ENCODE measurements around the gene MALAT1. TPM values are rescaled to one million over a fixed set of nuclear protein-coding genes. Genes with fewer than 3 reads are reported as not detected.
A peak's percentile ranks its signal among the peaks of the same experiment; 100 is the strongest.

Gene MALAT1
- total and polyA plus RNA-seq, 2 of the 13 experiments (the other 11 are each of a cell fraction or from before 2014, with no cell fraction given) = 143 to 1,237 TPM

DNA sequence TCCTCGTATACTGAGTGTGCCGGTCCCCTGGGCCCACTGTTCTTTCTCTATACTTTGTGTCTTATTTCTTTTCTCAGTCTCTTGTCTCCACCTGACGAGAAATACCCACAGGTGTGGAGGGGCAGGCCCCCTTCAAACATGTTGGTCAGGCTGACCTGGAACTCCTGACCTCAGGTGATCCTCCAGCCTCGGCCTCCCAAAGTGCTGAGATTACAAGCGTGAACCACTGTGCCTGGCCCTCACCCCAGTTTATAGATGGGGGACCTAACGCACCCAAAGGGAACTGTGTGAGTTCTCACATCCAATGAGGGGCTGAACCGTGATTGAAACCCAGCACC is 24.8 kb downstream of the MALAT1 start (continued):
- TF ChIP-seq, protein P1, sequence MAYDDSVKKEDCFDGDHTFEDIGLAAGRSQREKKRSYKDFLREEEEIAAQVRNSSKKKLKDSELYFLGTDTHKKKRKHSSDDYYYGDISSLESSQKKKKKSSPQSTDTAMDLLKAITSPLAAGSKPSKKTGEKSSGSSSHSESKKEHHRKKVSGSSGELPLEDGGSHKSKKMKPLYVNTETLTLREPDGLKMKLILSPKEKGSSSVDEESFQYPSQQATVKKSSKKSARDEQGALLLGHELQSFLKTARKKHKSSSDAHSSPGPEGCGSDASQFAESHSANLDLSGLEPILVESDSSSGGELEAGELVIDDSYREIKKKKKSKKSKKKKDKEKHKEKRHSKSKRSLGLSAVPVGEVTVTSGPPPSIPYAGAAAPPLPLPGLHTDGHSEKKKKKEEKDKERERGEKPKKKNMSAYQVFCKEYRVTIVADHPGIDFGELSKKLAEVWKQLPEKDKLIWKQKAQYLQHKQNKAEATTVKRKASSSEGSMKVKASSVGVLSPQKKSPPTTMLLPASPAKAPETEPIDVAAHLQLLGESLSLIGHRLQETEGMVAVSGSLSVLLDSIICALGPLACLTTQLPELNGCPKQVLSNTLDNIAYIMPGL (CRISPR knock-in tag; IDR thresholded peaks at IDR 0.05; ENCODE audit: borderline replicate concordance in 1 of 2, low read depth in 1 of 2) = 0 out of 4 replicates have a peak, but pooled peaks of 1 of the 2 experiments have one; percentile 1
- TF ChIP-seq ZNF441 (CRISPR knock-in tag; IDR thresholded peaks at IDR 0.05; ENCODE audit: borderline replicate concordance) = peak; percentile 3; the same call in 1 of the 2 replicates

DNA sequence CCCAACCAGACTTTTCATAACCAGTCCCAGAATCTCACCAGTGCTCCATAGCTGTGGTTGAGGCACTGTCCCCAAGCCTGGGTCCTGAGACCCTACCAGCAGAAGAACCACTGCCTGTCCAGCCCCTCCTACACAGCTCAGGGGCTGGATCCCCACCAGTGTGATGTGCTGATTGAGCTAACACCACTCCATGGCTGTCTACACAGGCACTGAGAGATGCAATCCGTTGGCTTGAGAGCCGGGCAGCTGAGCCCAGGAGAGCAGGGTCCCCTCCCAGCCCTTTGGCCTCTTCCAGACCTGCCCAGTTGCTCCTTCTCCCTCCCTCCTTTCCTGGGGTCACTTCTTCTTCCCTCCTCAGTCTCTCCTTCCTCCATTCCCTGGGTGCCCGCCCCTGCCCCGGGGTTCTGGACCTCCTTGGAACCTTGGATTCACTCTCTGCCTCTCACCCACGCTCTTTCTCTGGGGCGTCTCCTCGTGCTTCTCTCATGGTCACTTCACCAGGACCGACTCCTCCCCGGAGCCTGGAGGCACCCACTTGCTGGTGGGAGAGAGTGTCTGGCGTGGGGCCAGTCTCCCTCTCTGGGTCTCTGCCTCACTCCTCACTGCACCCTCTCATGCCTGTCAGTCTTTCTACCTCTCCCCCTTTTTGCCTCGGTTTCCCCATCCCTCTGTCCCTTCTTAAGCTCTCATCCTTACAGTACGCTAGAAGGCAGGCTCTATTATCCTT is 25.3 kb downstream of the MALAT1 start:
- Histone ChIP-seq H3K4me1 (ENCODE audit: insufficient read depth, low read length) (peaks cover 64% of the 10 kb centered on the region), H3K79me2 (ENCODE audit: insufficient read depth, low read length) (peaks cover 17% of the 10 kb centered on the region), H3K27ac (ENCODE audit: extremely low read length, insufficient read depth, low read length) (peak overlapping the region; percentile 37), H3K27me3 (ENCODE audit: control insufficient read depth in 1 of 2, insufficient read depth in 2 of 2, low read length in 2 of 2) (no peaks in the 10 kb centered on the region; a peak in 1 of 5 replicates), H2AFZ (ENCODE audit: low read length) (no peak overlapping the region), H3K36me3 (replicated peaks in 1 of 2; ENCODE audit: control insufficient read depth in 1 of 2, insufficient read depth in 2 of 2, low read length in 2 of 2) (peaks cover 0 to 1% of the 10 kb centered on the region in 2 experiments; a peak in 1 of 5 replicates), H3K4me3 (replicated peaks in 1 of 3; ENCODE audit: insufficient read depth in 1 of 3, low read depth in 2 of 3, low read length in 3 of 3) (peak overlapping the region; percentile 60 to 77 (median 63)), H4K20me1 (ENCODE audit: insufficient read depth, low read length) (no peaks in the 10 kb centered on the region), H3K9ac (ENCODE audit: insufficient read depth, low read depth, low read length) (peak overlapping the region; percentile 65), H3K4me2 (ENCODE audit: low read depth, low read length) (peak overlapping the region; percentile 96), H3K9me3 (ENCODE audit: low read length) (no peaks in the 10 kb centered on the region)
- ChIA-PET CTCF (ENCODE audit: low intra/inter-chr PET ratio, low total read pairs) (no interaction called here), POLR2A (interaction anchor here (0.9 to 4.4 kb wide), 17 partner anchors 13 to 343 kb away, joined by 3 to 35 read pairs (median 6); partner anchors contain the start of genes CAPN1, MALAT1, NEAT1 and PCNX3)
- in situ Hi-C loops (cut with HindIII; ENCODE audit: extremely low pct_ligation_motif_present, low pct_unique_long_range_greater_than_20kb) = no loop called here
- intact Hi-C loops (cut with micrococcal nuclease; ENCODE audit: unreplicated experiment) = no loop called here
- no peak for FAIRE-seq
- DNase-seq (ENCODE audit: low spot score) = no peak
- no TSS peak for BruUV-seq (replicated peaks)
- under 1% methylated on average over 12 of the region's 12 CpGs for WGBS (ENCODE audit: low lambda C conversion rate)
- peak; percentile 74 for ATAC-seq
- TF ChIP-seq ZSCAN29 (CRISPR knock-in tag; conservative IDR thresholded peaks at IDR 0.05) (peak; percentile 96), ZNF292 (CRISPR knock-in tag; IDR thresholded peaks at IDR 0.05; ENCODE audit: borderline replicate concordance, low read depth) (0 out of 2 replicates have a peak, but pooled peaks have one; percentile 56), REXO4 (CRISPR knock-in tag; IDR thresholded peaks at IDR 0.05; ENCODE audit: borderline replicate concordance) (no peak), ZNF468 (CRISPR knock-in tag; IDR thresholded peaks at IDR 0.05) (no peak), ZMYM2 (CRISPR knock-in tag; IDR thresholded peaks at IDR 0.05) (no peak), ZZZ3 (CRISPR knock-in tag; IDR thresholded peaks at IDR 0.05; ENCODE audit: borderline replicate concordance) (no peak), MIER3 (CRISPR knock-in tag; IDR thresholded peaks at IDR 0.05; ENCODE audit: borderline replicate concordance) (no peak), HIVEP1 (CRISPR knock-in tag; IDR thresholded peaks at IDR 0.05) (peak; percentile 29; the same call in 1 of the 2 replicates), ZNF557 (CRISPR knock-in tag; IDR thresholded peaks at IDR 0.05) (no peak), MXD4 (CRISPR knock-in tag; IDR thresholded peaks at IDR 0.05) (no peak), ZNF205 (CRISPR knock-in tag; IDR thresholded peaks at IDR 0.05) (no peak), ZFP90 (CRISPR knock-in tag; IDR thresholded peaks at IDR 0.05; ENCODE audit: borderline replicate concordance) (no peak)
- TF ChIP-seq, protein P2, sequence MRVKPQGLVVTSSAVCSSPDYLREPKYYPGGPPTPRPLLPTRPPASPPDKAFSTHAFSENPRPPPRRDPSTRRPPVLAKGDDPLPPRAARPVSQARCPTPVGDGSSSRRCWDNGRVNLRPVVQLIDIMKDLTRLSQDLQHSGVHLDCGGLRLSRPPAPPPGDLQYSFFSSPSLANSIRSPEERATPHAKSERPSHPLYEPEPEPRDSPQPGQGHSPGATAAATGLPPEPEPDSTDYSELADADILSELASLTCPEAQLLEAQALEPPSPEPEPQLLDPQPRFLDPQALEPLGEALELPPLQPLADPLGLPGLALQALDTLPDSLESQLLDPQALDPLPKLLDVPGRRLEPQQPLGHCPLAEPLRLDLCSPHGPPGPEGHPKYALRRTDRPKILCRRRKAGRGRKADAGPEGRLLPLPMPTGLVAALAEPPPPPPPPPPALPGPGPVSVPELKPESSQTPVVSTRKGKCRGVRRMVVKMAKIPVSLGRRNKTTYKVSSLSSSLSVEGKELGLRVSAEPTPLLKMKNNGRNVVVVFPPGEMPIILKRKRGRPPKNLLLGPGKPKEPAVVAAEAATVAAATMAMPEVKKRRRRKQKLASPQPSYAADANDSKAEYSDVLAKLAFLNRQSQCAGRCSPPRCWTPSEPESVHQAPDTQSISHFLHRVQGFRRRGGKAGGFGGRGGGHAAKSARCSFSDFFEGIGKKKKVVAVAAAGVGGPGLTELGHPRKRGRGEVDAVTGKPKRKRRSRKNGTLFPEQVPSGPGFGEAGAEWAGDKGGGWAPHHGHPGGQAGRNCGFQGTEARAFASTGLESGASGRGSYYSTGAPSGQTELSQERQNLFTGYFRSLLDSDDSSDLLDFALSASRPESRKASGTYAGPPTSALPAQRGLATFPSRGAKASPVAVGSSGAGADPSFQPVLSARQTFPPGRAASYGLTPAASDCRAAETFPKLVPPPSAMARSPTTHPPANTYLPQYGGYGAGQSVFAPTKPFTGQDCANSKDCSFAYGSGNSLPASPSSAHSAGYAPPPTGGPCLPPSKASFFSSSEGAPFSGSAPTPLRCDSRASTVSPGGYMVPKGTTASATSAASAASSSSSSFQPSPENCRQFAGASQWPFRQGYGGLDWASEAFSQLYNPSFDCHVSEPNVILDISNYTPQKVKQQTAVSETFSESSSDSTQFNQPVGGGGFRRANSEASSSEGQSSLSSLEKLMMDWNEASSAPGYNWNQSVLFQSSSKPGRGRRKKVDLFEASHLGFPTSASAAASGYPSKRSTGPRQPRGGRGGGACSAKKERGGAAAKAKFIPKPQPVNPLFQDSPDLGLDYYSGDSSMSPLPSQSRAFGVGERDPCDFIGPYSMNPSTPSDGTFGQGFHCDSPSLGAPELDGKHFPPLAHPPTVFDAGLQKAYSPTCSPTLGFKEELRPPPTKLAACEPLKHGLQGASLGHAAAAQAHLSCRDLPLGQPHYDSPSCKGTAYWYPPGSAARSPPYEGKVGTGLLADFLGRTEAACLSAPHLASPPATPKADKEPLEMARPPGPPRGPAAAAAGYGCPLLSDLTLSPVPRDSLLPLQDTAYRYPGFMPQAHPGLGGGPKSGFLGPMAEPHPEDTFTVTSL (CRISPR knock-in tag; IDR thresholded peaks at IDR 0.05; ENCODE audit: borderline replicate concordance) = no peak

Data from HepG2 (cell line).